Neural progenitor cell (in vitro differentiated cells): ENCODE data around the gene NXPH3. TPM values are rescaled to one million over a fixed set of nuclear protein-coding genes. Genes with fewer than 3 reads are reported as not detected.
"Not testable (repeated sequence)": the region's sequence is repeated elsewhere in the genome, so short reads cannot be mapped to it uniquely, and the experiment has no call there.

ENCODE experiments used
- DNase-seq: peaks from one replicate; pipeline ENCODE4 v3.0.0-alpha.2; 2016; ENCODE audit warnings: low spot score
- H2AFZ ChIP-seq: fragments of 200-600 bp; sonication (generic); replicated peaks from 2 replicates; pipeline ENCODE4 v1.6.1; 2016; ENCODE audit warnings: antibody characterized with exemption
- H3F3A ChIP-seq: fragments of 200-600 bp; sonication (generic); 2 replicates; pipeline ENCODE4 v1.6.1; 2016; ENCODE audit warnings: antibody characterized with exemption, low read depth
- H3K27ac ChIP-seq: fragments of 200-600 bp; sonication (generic); 2 replicates; pipeline ENCODE4 v1.5.1; 2016; ENCODE audit warnings: mild to moderate bottlenecking
- H3K27me3 ChIP-seq: fragments of 200-600 bp; sonication (generic); 2 replicates; pipeline ENCODE4 v1.6.1; 2016; ENCODE audit warnings: mild to moderate bottlenecking, moderate library complexity
- H3K36me3 ChIP-seq: fragments of 200-600 bp; sonication (generic); 2 replicates; pipeline ENCODE4 v1.5.1; 2016
- H3K4me1 ChIP-seq: fragments of 200-600 bp; sonication (generic); 2 replicates; pipeline ENCODE4 v1.6.1; 2016; ENCODE audit warnings: mixed run types
- H3K4me2 ChIP-seq: fragments of 200-600 bp; sonication (generic); 2 replicates; pipeline ENCODE4 v1.6.1; 2016
- H3K4me3 ChIP-seq: fragments of 200-600 bp; sonication (generic); 2 replicates; pipeline ENCODE4 v1.5.1; 2016
- H3K79me2 ChIP-seq: fragments of 200-600 bp; sonication (generic); 2 replicates; pipeline ENCODE4 v1.6.1; 2016; ENCODE audit warnings: low read depth
- H3K9ac ChIP-seq: fragments of 200-600 bp; sonication (generic); 2 replicates; pipeline ENCODE4 v1.6.1; 2016
- H3K9me3 ChIP-seq: fragments of 200-600 bp; sonication (generic); 2 replicates; pipeline ENCODE4 v1.5.1; 2016; ENCODE audit warnings: low read depth
- H4K20me1 ChIP-seq: fragments of 200-600 bp; sonication (generic); 2 replicates; pipeline ENCODE4 v1.6.1; 2016; ENCODE audit warnings: low read depth
- H3K27ac Mint-ChIP-seq: 3 replicates; pipeline ENCODE4 v1.8.0; 2021; ENCODE audit warnings: mixed read lengths
- H3K27me3 Mint-ChIP-seq: 2 replicates; pipeline ENCODE4 v1.8.0; 2022; ENCODE audit warnings: low read depth, mild to moderate bottlenecking, inconsistent platforms, moderate library complexity, mixed read lengths; ENCODE audit not compliant: insufficient read depth
- H3K36me3 Mint-ChIP-seq: 3 replicates; pipeline ENCODE4 v1.8.0; 2021; ENCODE audit warnings: mixed read lengths
- H3K4me1 Mint-ChIP-seq: 3 replicates; pipeline ENCODE4 v1.8.0; 2021; ENCODE audit warnings: mixed read lengths
- H3K4me3 Mint-ChIP-seq: 3 replicates; pipeline ENCODE4 v1.8.0; 2021; ENCODE audit warnings: mild to moderate bottlenecking, moderate library complexity, mixed read lengths
- H3K9me3 Mint-ChIP-seq: 3 replicates; pipeline ENCODE4 v1.8.0; 2020; ENCODE audit warnings: mixed read lengths
- EZH2 ChIP-seq: fragments of 200-600 bp; sonication (generic); IDR thresholded peaks from 2 replicates; pipeline ENCODE4 v1.6.1; 2017; ENCODE audit warnings: antibody characterized with exemption, mild to moderate bottlenecking, moderate library complexity
- EZH2phosphoT487 ChIP-seq: fragments of 200-600 bp; sonication (generic); IDR thresholded peaks from 2 replicates; pipeline ENCODE4 v1.6.1; 2017; ENCODE audit warnings: antibody characterized with exemption
- total RNA-seq: library from RNA; depleted of rRNA; stranded (reverse); fragments of >200 nt; gene quantifications from 2 replicates; pipeline ENCODE4 v1.2.3, GENCODE V29; 2015; ENCODE audit warnings: low replicate concordance
- TF ChIP-seq, protein P1 (sequence below): fragments of 200-600 bp; sonication (generic); IDR thresholded peaks from 2 replicates; pipeline ENCODE4 v1.5.1; 2017; ENCODE audit warnings: antibody characterized with exemption, mild to moderate bottlenecking

The NXPH3 gene
- total RNA-seq, 1 donor from 2014 or later, result 3.6 TPM

DNA sequence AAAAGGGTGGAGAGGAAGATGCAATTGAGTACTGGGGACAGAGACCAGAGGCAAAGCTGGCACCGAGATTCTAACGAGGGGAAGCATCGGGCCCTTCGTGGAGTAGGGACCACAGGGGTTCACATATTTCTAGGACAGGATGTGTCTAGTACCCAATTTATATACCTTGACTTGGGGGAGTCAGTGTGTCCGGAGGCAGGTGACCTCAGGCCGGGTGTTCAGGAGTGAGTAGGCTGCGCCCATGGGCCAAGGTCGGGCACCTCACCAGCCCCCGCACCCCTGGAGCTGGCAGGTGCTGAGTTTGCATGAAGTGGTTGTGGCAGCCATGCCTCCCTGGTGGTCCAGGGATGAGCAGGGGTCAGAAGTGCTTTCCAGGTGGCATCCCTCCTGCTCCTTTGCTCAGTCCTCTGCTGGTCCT is 8.6 kb upstream of the NXPH3 start:
- H3K27ac Mint-ChIP-seq, result no peak overlapping the region

DNA sequence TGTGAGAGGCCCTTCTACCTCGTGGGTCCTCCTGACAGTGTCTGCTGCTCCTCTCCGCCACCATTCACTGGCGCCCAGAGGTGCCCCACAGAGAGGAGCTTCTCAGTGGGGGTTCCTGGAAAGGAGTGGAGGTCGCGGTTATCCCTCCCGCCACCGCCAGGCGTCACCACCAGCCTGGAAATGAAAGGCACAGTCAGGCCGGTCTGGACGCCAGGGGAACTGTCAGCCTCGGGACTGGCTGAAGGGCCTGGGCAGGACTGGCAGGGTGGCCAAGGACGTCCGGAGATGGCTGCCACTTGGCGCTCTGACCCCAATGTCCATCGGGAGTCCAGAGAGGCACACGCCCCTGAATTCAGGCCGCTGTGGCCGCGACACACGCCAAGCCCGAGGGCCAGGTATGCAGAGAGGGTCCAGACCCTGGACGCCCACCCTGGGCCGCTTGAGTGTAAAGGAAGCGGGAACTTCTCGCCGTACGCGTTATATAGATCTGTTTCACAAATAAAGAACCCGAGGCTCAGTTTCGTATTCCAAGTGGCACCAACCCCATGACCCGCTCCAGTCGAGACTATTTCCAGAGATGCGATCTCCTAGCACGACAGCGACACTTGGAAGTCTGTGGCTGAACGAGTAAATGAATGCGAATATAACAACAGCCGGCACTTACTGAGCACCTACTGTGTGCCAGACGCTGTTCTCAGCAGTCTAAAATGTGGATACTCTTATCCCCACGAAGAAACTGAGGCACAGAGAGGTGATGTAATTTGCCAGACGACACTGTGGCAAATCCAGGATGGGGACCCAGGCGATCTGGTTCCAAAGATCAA is 7.6 kb upstream of the NXPH3 start:
- H3K27ac ChIP-seq, result no peak overlapping the region
- H3K36me3 ChIP-seq, result no peaks in the 10 kb centered on the region
- peaks cover 38% of the 10 kb centered on the region for H3K27me3 Mint-ChIP-seq
- H3F3A ChIP-seq, result peaks cover 31% of the 10 kb centered on the region
- no peaks in the 10 kb centered on the region for H3K9me3 Mint-ChIP-seq
- H3K4me3 ChIP-seq, result peak overlapping the region; percentile 32
- H3K36me3 Mint-ChIP-seq, result no peaks in the 10 kb centered on the region
- peak overlapping the region; percentile 81 for H2AFZ ChIP-seq
- H3K27ac Mint-ChIP-seq, result no peak overlapping the region
- DNase-seq, result peak; percentile 92
- H3K4me2 ChIP-seq, result peak overlapping the region; percentile 72
- peak overlapping the region; percentile 67 for H3K4me3 Mint-ChIP-seq
- no peaks in the 10 kb centered on the region for H3K79me2 ChIP-seq
- TF ChIP-seq, protein P1, sequence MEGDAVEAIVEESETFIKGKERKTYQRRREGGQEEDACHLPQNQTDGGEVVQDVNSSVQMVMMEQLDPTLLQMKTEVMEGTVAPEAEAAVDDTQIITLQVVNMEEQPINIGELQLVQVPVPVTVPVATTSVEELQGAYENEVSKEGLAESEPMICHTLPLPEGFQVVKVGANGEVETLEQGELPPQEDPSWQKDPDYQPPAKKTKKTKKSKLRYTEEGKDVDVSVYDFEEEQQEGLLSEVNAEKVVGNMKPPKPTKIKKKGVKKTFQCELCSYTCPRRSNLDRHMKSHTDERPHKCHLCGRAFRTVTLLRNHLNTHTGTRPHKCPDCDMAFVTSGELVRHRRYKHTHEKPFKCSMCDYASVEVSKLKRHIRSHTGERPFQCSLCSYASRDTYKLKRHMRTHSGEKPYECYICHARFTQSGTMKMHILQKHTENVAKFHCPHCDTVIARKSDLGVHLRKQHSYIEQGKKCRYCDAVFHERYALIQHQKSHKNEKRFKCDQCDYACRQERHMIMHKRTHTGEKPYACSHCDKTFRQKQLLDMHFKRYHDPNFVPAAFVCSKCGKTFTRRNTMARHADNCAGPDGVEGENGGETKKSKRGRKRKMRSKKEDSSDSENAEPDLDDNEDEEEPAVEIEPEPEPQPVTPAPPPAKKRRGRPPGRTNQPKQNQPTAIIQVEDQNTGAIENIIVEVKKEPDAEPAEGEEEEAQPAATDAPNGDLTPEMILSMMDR, result peak; percentile 92
- TF ChIP-seq EZH2phosphoT487, result no peak
- TF ChIP-seq EZH2, result peak; percentile 43
- H3K4me1 Mint-ChIP-seq, result peaks cover 12% of the 10 kb centered on the region
- no peaks in the 10 kb centered on the region for H3K9me3 ChIP-seq
- no peak overlapping the region for H3K9ac ChIP-seq
- H4K20me1 ChIP-seq, result no peaks in the 10 kb centered on the region
- H3K4me1 ChIP-seq, result peaks cover 9% of the 10 kb centered on the region
- peaks cover 60% of the 10 kb centered on the region for H3K27me3 ChIP-seq

More for the DNA sequence above, 8.6 kb upstream of the NXPH3 start:
- Mint-ChIP-seq H3K27me3 (peaks cover 34% of the 10 kb centered on the region), H3K4me1 (peaks cover 12% of the 10 kb centered on the region), H3K4me3 (no peak overlapping the region), H3K36me3 (no peaks in the 10 kb centered on the region), H3K9me3 (no peaks in the 10 kb centered on the region)
- no peaks in the 10 kb centered on the region for H3K9me3 ChIP-seq
- no peak overlapping the region for H3K4me3 ChIP-seq
- peaks cover 53% of the 10 kb centered on the region for H3K27me3 ChIP-seq
- TF ChIP-seq EZH2phosphoT487 (no peak), EZH2 (no peak)
- TF ChIP-seq, protein P1, result no peak
- H3K36me3 ChIP-seq, result no peaks in the 10 kb centered on the region
- H3F3A ChIP-seq, result peaks cover 31% of the 10 kb centered on the region
- no peak overlapping the region for H3K9ac ChIP-seq
- H4K20me1 ChIP-seq, result no peaks in the 10 kb centered on the region
- no peak overlapping the region for H2AFZ ChIP-seq
- H3K79me2 ChIP-seq, result no peaks in the 10 kb centered on the region
- DNase-seq, result no peak
- peaks cover 9% of the 10 kb centered on the region for H3K4me1 ChIP-seq
- no peak overlapping the region for H3K27ac ChIP-seq
- no peak overlapping the region for H3K4me2 ChIP-seq

DNA sequence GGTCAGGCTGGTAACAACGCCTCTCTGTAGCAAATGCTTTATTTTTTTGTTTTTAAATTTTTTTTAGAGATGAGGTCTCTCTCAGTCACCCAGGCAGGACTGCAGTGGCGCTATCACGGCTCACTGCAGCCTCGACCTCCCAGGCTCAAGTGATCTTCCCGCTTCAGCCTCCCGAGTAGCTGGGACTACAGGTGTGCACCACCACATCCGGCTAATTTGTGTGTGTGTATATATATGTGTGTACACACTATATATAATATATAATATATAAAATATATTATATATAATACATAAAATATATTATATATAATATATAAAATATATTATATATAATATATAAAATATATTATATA is 7.0 kb upstream of the NXPH3 start:
- H2AFZ ChIP-seq, H3K9ac ChIP-seq, H3K79me2 ChIP-seq, H3K4me3 ChIP-seq, DNase-seq, H3K9me3 Mint-ChIP-seq, H3K27ac ChIP-seq, H3K4me3 Mint-ChIP-seq, H3K27ac Mint-ChIP-seq, H4K20me1 ChIP-seq, H3K4me1 ChIP-seq, H3K4me2 ChIP-seq, H3K36me3 Mint-ChIP-seq, H3K9me3 ChIP-seq, H3K36me3 ChIP-seq: not testable (repeated sequence)
- Histone ChIP-seq H3K27me3 (peaks cover 64% of the 10 kb centered on the region), H3F3A (peaks cover 31% of the 10 kb centered on the region)
- peaks cover 41% of the 10 kb centered on the region for H3K27me3 Mint-ChIP-seq
- H3K4me1 Mint-ChIP-seq, result peaks cover 12% of the 10 kb centered on the region

DNA sequence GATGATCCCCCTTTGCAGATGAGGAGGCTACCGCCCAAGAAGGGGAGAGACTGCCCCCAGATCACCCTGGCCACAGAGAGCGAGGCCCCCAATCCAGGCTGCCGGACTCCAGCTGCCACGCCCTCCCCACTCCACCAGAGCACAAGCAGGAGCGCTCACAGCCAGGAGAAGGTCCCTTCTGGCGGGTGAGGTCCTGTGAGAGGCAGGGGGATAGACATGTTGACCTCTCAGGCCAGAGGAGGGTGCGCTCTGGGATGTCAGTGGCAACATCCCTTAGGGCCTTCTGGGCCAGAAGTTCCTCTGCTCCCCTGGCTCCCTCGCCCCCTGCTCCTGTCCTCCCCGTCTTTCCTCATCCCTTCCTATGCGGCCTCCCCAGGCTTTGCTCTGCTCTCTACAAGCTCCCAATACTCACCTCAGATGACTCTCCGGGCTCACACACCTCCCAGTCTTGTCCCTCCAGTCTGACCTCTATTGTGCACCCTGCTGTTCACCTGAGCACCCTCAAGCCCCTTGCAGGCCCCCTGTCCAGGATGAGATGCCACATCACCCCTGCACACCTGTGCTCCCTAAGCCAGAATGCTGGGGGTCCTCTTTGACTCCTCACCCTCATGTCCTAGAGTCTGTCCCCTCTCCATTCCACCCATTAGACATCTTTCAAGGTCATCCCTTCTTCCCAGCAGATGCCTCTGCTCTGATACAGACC is 5.0 kb upstream of the NXPH3 start:
- Histone ChIP-seq H3K27ac (no peak overlapping the region), H3K4me3 (no peak overlapping the region), H3K9ac (no peak overlapping the region), H3F3A (peaks cover 44% of the 10 kb centered on the region), H3K4me1 (peaks cover 15% of the 10 kb centered on the region), H3K36me3 (no peaks in the 10 kb centered on the region), H3K79me2 (no peaks in the 10 kb centered on the region), H3K27me3 (peaks cover 62% of the 10 kb centered on the region), H2AFZ (no peak overlapping the region), H3K4me2 (peak overlapping the region; percentile 77), H4K20me1 (no peaks in the 10 kb centered on the region), H3K9me3 (no peaks in the 10 kb centered on the region)
- Mint-ChIP-seq H3K4me1 (peaks cover 12% of the 10 kb centered on the region), H3K36me3 (no peaks in the 10 kb centered on the region), H3K9me3 (no peaks in the 10 kb centered on the region), H3K27me3 (peaks cover 46% of the 10 kb centered on the region), H3K4me3 (peak overlapping the region; percentile 77), H3K27ac (no peak overlapping the region)
- DNase-seq, result no peak
- TF ChIP-seq EZH2 (no peak), EZH2phosphoT487 (no peak)
- TF ChIP-seq, protein P1, result no peak
